GM12892 (cell line): ENCODE data around the gene ISL1.

Experiments
- DNase-seq: peaks from one replicate; pipeline ENCODE4 v3.0.0; 2011; ENCODE audit not compliant: insufficient read length
- FAIRE-seq: peaks from 2 replicates; lab custom pipeline; 2011; peaks lifted over from hg19 to GRCh38; lab: Jason Lieb, UNC
- POLR2A ChIP-seq: IDR thresholded peaks from 2 replicates; pipeline ENCODE4 v1.6.1; 2011; ENCODE audit warnings: low read depth, low read length, control low read depth
- POLR2AphosphoS5 ChIP-seq: IDR thresholded peaks from 2 replicates; pipeline ENCODE4 v1.6.1; 2011; ENCODE audit warnings: low read depth, low read length, control low read depth
- TAF1 ChIP-seq: IDR thresholded peaks from 2 replicates; pipeline ENCODE4 v1.6.1; 2011; ENCODE audit warnings: low read depth, mild to moderate bottlenecking, control low read depth, low read length, borderline replicate concordance

Gene ISL1

DNA sequence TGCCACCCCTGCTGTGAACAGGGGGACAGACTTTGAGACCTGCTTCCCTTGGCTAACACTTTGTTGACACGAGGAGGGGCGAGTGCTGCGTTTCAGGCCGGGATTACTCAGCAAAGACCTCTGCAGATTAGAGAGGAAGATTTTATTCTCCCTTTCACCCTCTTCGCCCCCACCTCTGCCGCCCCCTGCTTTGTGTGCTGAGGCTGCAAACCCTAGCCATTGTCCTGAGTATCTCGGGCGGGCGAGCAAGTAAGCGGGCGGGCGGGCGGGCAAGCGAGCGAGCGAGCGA is 6.0 kb downstream of the ISL1 start:
- FAIRE-seq: no peak
- TF ChIP-seq POLR2A (no peak), TAF1 (no peak), POLR2AphosphoS5 (no peak)
- no peak for DNase-seq

GRCh38 chr5:51389577-51390463 is 6.6 kb downstream of the ISL1 start:
- no peak for FAIRE-seq
- no peak for TF ChIP-seq POLR2A

GRCh38 chr5:51391175-51391574 is 7.9 kb downstream of the ISL1 start:
- no peak for FAIRE-seq
- no peak for DNase-seq
- no peak for TF ChIP-seq TAF1
- TF ChIP-seq POLR2AphosphoS5: no peak

More at GRCh38 chr5:51389577-51390463, 6.6 kb downstream of the ISL1 start:
- DNase-seq: no peak

DNA sequence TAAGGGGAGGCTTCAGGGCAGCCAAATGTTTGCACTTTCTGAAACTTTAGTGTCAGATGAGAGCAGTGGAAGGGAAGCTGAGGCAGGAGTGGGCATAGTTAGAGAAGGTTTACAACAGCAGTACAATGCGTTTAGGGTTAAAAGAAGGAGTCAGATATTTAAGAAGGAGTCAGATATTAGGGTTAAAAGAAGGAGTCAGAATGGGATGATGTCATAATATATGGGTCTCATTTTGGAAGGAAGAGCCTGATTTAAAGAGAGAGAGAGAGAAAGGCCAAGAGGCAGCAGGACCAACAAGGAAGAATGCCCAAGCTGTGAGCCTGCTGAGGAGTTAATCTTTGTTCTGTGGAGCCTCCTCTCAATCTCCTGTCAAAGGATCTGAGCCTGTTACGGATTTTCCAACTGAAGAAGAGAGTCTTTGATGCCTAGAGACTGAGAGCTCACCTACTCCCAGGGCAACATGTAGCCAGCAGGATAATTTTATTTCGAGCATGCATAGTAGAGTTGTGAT is 9.5 kb downstream of the ISL1 start:
- DNase-seq: no peak
- no peak for FAIRE-seq
- TF ChIP-seq POLR2A: no peak
- TF ChIP-seq POLR2AphosphoS5: no peak
- TF ChIP-seq TAF1: no peak

- FAIRE-seq (no peak), DNase-seq (no peak)
- TF ChIP-seq POLR2A: no peak
- no peak for TF ChIP-seq TAF1
- TF ChIP-seq POLR2AphosphoS5: no peak
Observed at GRCh38 chr5:51394609-51395008, 11.4 kb downstream of the ISL1 start.

- FAIRE-seq: no peak
- DNase-seq: no peak
- TF ChIP-seq TAF1: no peak
- TF ChIP-seq POLR2A: no peak
- no peak for TF ChIP-seq POLR2AphosphoS5
Observed at GRCh38 chr5:51395245-51395644, 12.0 kb downstream of the ISL1 start.

DNA sequence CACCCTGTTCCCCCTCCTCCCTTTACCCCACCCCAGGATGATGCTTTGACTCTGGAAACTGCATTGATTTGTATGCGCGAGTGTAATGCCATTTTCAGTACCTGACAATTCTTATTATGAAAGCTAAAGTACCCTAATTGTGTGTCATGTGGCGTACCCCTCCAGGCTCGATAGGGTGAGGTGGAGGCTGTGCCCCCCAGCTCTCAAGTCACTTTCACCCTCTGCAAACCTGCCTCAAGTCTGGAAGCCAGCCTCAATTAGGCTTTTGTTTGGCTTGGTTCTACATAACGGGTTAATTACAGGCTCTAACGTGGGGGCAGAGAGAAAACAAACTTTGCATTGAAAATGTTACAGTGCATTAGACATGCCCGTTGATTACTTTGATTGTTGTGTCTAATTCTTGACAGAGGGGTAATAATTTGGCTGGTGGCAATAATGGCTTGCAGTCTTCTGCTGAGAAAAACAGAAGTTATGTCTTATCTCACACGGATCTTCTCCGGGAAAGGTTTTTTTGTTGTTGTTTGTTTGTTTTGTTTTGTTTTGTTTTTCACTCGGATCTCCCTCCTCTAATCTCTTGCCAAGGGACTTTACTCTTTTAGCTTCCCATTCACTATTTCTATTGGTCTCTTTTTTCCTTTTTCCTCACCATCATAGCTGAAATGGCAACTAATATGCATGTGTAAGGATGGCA is 12.6 kb downstream of the ISL1 start:
- FAIRE-seq (no peak), DNase-seq (no peak)
- TF ChIP-seq POLR2AphosphoS5: no peak
- TF ChIP-seq POLR2A: no peak
- TF ChIP-seq TAF1: no peak

GRCh38 chr5:51396797-51397196 is 13.5 kb downstream of the ISL1 start:
- no peak for FAIRE-seq

DNA sequence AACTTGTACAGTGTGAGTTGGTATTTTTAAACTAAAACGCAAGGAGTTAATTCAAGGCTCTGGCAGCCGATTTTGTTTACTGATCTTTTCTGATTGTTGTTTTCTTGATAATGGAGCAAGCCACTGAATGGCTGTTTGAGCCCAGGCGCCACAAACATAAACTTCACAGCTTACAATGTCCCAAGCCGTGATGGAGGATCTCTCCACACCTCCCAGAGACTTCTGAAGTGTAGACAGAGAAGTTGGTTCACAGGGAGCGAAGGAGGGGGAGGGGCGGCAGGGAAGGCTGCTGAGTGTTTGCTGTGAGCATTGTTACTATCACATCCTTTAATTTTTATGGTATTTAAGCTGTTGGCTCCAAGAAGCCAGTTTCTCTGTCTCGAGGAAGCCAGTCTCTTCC is 14.7 kb downstream of the ISL1 start:
- FAIRE-seq: no peak
- DNase-seq: no peak
- TF ChIP-seq TAF1 (no peak), POLR2A (no peak), POLR2AphosphoS5 (no peak)

More at GRCh38 chr5:51396797-51397196, 13.5 kb downstream of the ISL1 start:
- no peak for DNase-seq
- no peak for TF ChIP-seq POLR2AphosphoS5
- no peak for TF ChIP-seq POLR2A
- no peak for TF ChIP-seq TAF1

DNA sequence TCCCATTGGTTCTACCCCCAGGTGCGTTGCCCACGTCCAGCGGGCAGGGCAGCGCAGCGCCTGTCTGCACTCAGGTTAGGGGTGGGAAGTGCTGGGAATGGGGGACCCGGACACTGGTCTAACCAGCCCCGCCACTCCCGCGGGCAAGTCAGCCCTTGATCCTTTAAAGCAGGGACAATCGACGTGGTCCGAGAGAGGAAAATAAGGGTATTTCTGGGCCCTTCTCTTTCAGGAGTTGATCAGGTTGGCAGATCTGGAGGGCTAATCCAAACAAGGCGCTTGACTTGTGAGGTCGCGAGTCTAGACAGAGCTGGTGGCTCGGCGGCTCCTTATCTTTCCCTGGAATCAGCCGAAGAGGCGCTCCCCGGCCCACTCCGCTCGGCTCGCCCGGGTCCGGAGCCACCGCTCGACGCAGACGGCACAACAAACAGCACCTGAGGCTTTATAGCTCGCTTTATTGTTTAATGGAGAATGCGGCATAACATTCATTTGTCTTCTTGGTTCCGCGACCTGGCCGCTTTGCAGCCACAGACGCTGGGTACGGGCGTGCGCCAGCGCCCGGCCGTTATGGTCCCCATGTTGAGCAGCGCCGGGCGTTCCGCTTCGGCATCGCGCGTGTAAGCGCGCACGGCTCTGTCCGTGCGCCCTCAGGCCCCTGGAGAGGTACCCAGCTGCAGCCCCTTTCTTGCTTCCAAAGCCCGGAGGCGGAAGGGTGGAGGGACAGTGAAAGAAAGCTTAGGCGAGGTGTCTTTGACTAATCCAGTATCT is 15.8 kb downstream of the ISL1 start:
- DNase-seq: no peak
- TF ChIP-seq POLR2AphosphoS5: no peak
- TF ChIP-seq TAF1: no peak
- TF ChIP-seq POLR2A: no peak
- no peak for FAIRE-seq

DNA sequence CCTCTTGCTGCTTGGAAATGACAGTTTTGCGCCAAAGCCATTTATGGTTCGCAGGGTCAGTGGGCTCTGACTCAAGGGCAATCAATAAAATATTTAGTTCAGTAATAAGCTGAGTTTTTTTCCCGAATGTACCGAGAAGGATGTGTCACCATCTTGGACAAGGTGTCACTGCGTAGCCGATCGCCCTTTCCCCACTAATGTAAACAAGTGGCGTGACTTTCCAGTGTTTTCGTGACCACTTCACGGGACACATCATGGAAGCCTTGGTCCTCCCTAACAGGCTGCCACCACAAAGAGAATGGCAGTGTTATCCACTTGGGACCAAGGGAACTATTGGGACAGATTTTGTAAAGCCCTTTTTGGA is 16.4 kb downstream of the ISL1 start:
- FAIRE-seq (no peak), DNase-seq (no peak)
- TF ChIP-seq POLR2A (no peak), POLR2AphosphoS5 (no peak), TAF1 (no peak)
